Stimulated activated CD4-positive, alpha-beta T cell treated with anti-CD3 and anti-CD28 coated beads, Interleukin-1b, Interleukin-23, amount 100 ng/mL, for 4 hours (primary cell): ENCODE results near the gene GON4L.
"Not testable (repeated sequence)": the region's sequence is repeated elsewhere in the genome, so short reads cannot be mapped to it uniquely, and the experiment has no call there.

Source experiments
- DNase-seq, 2 donors: peaks; one replicate each; pipeline ENCODE4 v3.0.0-alpha.2; 2020; ENCODE audit warnings: low read depth in 2 of 2

Gene GON4L

GRCh38 chr1:155856975-155857930 lies at the start of gene GON4L:
Gene GON4L, minus strand, starts transcription at chr1:155857214. Its CDS starts 3,434 bp downstream, at chr1:155853780.
- peak; percentile 75 to 80 for DNase-seq

- no peak for DNase-seq
These were observed 47.2 kb upstream of the GON4L start for GRCh38 chr1:155904261-155904660.

- no peak for DNase-seq
These were observed 43.1 kb upstream of the GON4L start for GRCh38 chr1:155900161-155900560.

- DNase-seq: no peak
These were observed 42.7 kb upstream of the GON4L start for GRCh38 chr1:155899683-155900082.

GRCh38 chr1:155898888-155899287 lies 41.9 kb upstream of the GON4L start:
- no peak for DNase-seq

GRCh38 chr1:155897746-155898145 lies 40.7 kb upstream of the GON4L start:
- DNase-seq: no peak

- not testable (repeated sequence) for DNase-seq
These were observed 39.5 kb upstream of the GON4L start for GRCh38 chr1:155896476-155896875.

GRCh38 chr1:155895617-155896016 lies 38.6 kb upstream of the GON4L start:
- not testable (repeated sequence) for DNase-seq

GRCh38 chr1:155893389-155894142 lies 36.6 kb upstream of the GON4L start:
- no peak for DNase-seq

GRCh38 chr1:155892796-155893195 lies 35.8 kb upstream of the GON4L start:
- DNase-seq: no peak

- DNase-seq: no peak
These were observed 33.2 kb upstream of the GON4L start for GRCh38 chr1:155890251-155890650.

- no peak for DNase-seq
These were observed 32.6 kb upstream of the GON4L start for GRCh38 chr1:155889566-155889965.

GRCh38 chr1:155888481-155888880 lies 31.5 kb upstream of the GON4L start:
- no peak for DNase-seq

GRCh38 chr1:155884982-155885381 lies 28.0 kb upstream of the GON4L start:
- DNase-seq: no peak

GRCh38 chr1:155884031-155884960 lies 27.3 kb upstream of the GON4L start:
- DNase-seq: no peak

GRCh38 chr1:155882766-155883165 lies 25.8 kb upstream of the GON4L start:
- DNase-seq: no peak

- DNase-seq: no peak
These were observed 25.2 kb upstream of the GON4L start for GRCh38 chr1:155882235-155882634.

GRCh38 chr1:155880950-155881349 lies 23.9 kb upstream of the GON4L start:
- no peak for DNase-seq

- no peak for DNase-seq
These were observed 23.2 kb upstream of the GON4L start for GRCh38 chr1:155880251-155880650.

GRCh38 chr1:155877945-155878344 lies 20.9 kb upstream of the GON4L start:
- DNase-seq: no peak

- no peak for DNase-seq
These were observed 16.8 kb upstream of the GON4L start for GRCh38 chr1:155873860-155874259.

- DNase-seq: no peak
These were observed 15.5 kb upstream of the GON4L start for GRCh38 chr1:155872527-155872926.
